HG02678 (cell line): Measurements from ENCODE around the gene MRPL54.
"Not testable (repeated sequence)": the region's sequence is repeated elsewhere in the genome, so short reads cannot be mapped to it uniquely, and the experiment has no call there.

Experiments used
- ATAC-seq: cut with Tn5 transposase; IDR thresholded peaks from one replicate; pipeline ENCODE4 v1.9.1; 2021; ENCODE audit warnings: mild to moderate bottlenecking, moderate library complexity; ENCODE audit not compliant: unreplicated experiment

Gene MRPL54

GRCh38 chr19:3807131-3807480 lies 44.6 kb downstream of the MRPL54 start:
- ATAC-seq = no peak

GRCh38 chr19:3807574-3808354 lies 45.3 kb downstream of the MRPL54 start:
- no peak for ATAC-seq

- ATAC-seq = no peak
Measured at GRCh38 chr19:3808420-3809143, 46.1 kb downstream of the MRPL54 start.

- ATAC-seq = no peak
Measured at GRCh38 chr19:3809881-3810707, 47.6 kb downstream of the MRPL54 start.

DNA sequence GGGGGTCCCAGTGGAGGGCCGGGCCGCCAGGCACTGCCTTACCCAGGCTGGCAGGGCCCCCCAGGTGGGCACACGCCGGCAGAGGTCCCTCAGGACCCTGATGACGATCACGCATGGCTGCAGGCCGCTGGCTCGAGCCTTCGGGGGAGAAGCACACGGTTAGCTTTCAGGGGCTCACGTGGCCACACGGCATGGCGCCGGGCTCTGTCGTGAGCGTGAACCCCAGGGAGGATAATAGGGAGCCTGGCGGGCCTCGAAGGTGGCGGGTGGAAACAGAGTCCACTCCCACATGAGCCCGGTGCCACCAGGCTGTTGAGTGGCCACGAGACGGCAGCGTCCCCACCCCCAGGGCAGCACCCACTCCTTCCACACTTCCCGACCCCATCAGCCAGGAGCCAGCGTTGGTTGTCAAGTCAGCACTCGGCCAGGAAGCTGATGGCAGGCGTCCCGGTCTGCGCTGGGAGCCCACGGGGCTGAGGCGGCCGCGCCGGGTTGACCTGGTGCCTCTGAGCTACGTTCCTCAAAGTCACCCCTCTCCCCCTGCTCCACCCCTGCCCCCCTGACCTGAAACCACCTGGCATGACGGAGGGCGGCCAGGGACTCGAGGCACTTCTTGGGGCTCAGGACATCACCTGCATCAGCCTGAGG lies 48.4 kb downstream of the MRPL54 start:
- no peak for ATAC-seq

DNA sequence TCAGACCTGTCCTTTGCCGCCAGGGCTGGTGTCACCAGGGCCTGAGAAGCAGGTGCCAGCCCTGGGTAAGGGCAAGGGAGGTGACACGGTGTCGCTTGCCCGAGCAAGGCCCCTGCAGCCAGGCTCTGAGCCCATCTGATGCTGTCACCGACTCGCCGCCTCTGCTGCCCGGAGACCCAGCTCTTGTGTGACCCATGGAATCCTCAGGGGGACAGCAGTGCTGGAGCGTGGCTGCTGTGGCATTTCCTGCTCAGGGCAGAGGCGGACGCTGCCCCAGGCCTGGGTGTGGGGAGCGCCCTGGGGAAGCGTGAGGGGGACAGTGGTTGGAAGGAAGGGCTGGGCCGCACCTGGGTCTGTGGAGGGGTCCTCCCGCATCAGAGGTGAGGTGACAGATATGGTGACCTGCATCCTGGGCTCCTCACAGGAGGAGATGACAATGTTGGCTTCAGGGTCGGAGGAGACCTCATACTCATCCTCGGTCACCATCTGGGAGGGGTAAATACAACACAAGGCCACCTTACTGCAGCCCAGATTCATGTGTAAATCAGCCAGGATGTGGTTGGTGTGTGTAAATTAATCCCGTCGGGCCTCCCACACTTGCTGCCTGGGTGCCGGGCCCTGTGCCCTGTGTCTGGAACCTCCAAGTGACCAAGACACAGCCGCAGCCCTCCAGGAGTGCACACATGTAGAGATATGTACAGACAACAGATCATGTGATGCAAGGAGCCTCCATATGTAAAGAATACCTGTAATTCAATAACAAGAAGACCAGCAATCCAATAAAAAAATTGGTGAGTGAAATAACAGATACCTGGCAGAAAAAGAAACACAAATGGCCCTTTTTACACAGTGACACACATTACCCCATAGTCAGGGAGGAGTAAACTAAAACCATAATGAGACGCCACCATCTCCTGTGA lies 51.3 kb downstream of the MRPL54 start:
- ATAC-seq = no peak

GRCh38 chr19:3814648-3815047 lies 52.2 kb downstream of the MRPL54 start:
- ATAC-seq = no peak

GRCh38 chr19:3816148-3816547 lies 53.7 kb downstream of the MRPL54 start:
- not testable (repeated sequence) for ATAC-seq

DNA sequence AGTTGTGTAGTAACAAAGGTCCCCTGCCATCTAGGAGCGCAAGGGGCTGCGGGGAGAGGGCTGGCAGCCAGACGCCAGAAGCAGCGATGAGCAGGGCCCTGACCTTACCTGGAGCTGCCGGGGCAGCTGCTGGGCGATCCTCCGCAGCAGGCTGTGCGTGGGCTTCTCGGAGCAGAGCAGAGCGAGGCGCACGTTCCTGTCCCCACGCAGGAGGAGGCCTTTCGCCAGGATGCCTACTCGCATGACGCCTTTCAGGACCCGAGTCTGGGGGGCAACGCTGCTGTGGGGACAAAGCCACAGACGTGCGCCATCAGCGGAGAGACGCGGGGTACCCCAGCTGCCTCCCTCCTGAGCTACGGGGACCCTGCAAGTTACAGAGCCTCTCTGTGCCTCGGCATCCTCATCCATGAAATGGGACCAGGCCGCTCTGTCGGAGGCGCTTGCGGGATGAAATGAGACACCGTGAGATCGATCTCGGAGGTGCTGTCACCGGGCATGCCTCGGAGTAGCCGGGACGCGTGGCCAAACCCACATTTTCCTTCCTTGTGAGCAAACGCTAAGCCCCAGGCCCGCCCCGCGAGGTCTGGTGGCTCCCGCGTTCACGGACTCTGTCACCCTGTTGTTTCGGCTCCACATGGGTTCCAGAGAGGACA lies 54.2 kb downstream of the MRPL54 start:
- ATAC-seq = no peak
